GM12878 (cell line): Measurements from ENCODE around the gene YTHDF1. TPM values are rescaled to one million over a fixed set of nuclear protein-coding genes. Genes with fewer than 3 reads are reported as not detected.

Experiments used
- CREM ChIP-seq: IDR thresholded peaks from 2 replicates; pipeline ENCODE4 v1.6.1; 2014; ENCODE audit warnings: antibody characterized with exemption, low read depth
- EZH2 ChIP-seq: IDR thresholded peaks from 2 replicates; pipeline ENCODE4 v1.6.1; 2012; ENCODE audit warnings: low read depth, mild to moderate bottlenecking, control low read depth, inconsistent platforms, low read length, borderline replicate concordance; ENCODE audit not compliant: control insufficient read depth
- SIN3A ChIP-seq: IDR thresholded peaks from 2 replicates; pipeline ENCODE4 v1.6.1; 2012; ENCODE audit warnings: low read depth, low read length, improper control_type of control experiment
- SP1 ChIP-seq: IDR thresholded peaks from one replicate; pipeline ENCODE4 v1.6.1; 2011; ENCODE audit warnings: low read depth, low read length
- polyA plus RNA-seq, 11 experiments: library from polyadenylated mRNA; depleted of rRNA in 4 of 11; unstranded in 6 of 11; stranded (reverse) in 5 of 11; fragments of >200 nt; fragmentation: Nextera tagmentation in 4 of 11; fragmentation: Illumina TruSeq in 1 of 11; extraction: Ambion mirVana in 4 of 11; extraction: Trizol in 1 of 11; gene quantifications; 1 replicate in 1 of 11; 2 replicates in 10 of 11; pipeline versions ENCODE4 v1.2.1 to v1.2.3, GENCODE V29; 2011 to 2016; ENCODE audit warnings: inconsistent platforms in 2 of 11, missing spikeins in 2 of 11, low read depth in 1 of 11
- total RNA-seq, 4 experiments: library from RNA; depleted of rRNA in 3 of 4; stranded (reverse); fragments of >200 nt in 3 of 4; fragmentation: Illumina TruSeq in 1 of 4; extraction: Trizol in 1 of 4; gene quantifications; 2 replicates each; pipeline versions ENCODE4 v1.2.1 to v1.2.3, GENCODE V29; 2013 to 2021
- TF ChIP-seq, protein P1 (sequence below): fragments of 450-650 bp; IDR thresholded peaks from 2 replicates; pipeline ENCODE4 v1.6.1; 2016; ENCODE audit warnings: mild to moderate bottlenecking, moderate library complexity, borderline replicate concordance
- TF ChIP-seq, protein P2 (sequence below): fragments of 450-650 bp; IDR thresholded peaks from 2 replicates; pipeline ENCODE4 v1.6.1; 2017; ENCODE audit warnings: mild to moderate bottlenecking, low read depth, inconsistent platforms; ENCODE audit not compliant: poor library complexity, severe bottlenecking
- TF ChIP-seq, protein P3 (sequence below): IDR thresholded peaks from 2 replicates; pipeline ENCODE4 v1.6.1; 2012; ENCODE audit warnings: low read depth, low read length, improper control_type of control experiment

The YTHDF1 gene
- total and polyA plus RNA-seq, 10 of the 15 experiments (the other 5 are each of a cell fraction or from before 2014, with no cell fraction given), result 4.6 to 37.8 (median 20.5) TPM

GRCh38 chr20:63176034-63176426 is 39.9 kb downstream of the YTHDF1 start (continued):
- TF ChIP-seq, protein P1, sequence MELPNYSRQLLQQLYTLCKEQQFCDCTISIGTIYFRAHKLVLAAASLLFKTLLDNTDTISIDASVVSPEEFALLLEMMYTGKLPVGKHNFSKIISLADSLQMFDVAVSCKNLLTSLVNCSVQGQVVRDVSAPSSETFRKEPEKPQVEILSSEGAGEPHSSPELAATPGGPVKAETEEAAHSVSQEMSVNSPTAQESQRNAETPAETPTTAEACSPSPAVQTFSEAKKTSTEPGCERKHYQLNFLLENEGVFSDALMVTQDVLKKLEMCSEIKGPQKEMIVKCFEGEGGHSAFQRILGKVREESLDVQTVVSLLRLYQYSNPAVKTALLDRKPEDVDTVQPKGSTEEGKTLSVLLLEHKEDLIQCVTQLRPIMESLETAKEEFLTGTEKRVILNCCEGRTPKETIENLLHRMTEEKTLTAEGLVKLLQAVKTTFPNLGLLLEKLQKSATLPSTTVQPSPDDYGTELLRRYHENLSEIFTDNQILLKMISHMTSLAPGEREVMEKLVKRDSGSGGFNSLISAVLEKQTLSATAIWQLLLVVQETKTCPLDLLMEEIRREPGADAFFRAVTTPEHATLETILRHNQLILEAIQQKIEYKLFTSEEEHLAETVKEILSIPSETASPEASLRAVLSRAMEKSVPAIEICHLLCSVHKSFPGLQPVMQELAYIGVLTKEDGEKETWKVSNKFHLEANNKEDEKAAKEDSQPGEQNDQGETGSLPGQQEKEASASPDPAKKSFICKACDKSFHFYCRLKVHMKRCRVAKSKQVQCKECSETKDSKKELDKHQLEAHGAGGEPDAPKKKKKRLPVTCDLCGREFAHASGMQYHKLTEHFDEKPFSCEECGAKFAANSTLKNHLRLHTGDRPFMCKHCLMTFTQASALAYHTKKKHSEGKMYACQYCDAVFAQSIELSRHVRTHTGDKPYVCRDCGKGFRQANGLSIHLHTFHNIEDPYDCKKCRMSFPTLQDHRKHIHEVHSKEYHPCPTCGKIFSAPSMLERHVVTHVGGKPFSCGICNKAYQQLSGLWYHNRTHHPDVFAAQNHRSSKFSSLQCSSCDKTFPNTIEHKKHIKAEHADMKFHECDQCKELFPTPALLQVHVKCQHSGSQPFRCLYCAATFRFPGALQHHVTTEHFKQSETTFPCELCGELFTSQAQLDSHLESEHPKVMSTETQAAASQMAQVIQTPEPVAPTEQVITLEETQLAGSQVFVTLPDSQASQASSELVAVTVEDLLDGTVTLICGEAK, result no peak
- TF ChIP-seq CREM, result no peak
- TF ChIP-seq SP1, result no peak
- TF ChIP-seq, protein P2, sequence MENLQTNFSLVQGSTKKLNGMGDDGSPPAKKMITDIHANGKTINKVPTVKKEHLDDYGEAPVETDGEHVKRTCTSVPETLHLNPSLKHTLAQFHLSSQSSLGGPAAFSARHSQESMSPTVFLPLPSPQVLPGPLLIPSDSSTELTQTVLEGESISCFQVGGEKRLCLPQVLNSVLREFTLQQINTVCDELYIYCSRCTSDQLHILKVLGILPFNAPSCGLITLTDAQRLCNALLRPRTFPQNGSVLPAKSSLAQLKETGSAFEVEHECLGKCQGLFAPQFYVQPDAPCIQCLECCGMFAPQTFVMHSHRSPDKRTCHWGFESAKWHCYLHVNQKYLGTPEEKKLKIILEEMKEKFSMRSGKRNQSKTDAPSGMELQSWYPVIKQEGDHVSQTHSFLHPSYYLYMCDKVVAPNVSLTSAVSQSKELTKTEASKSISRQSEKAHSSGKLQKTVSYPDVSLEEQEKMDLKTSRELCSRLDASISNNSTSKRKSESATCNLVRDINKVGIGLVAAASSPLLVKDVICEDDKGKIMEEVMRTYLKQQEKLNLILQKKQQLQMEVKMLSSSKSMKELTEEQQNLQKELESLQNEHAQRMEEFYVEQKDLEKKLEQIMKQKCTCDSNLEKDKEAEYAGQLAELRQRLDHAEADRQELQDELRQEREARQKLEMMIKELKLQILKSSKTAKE, result no peak
- TF ChIP-seq SIN3A, result no peak
- TF ChIP-seq, protein P3, sequence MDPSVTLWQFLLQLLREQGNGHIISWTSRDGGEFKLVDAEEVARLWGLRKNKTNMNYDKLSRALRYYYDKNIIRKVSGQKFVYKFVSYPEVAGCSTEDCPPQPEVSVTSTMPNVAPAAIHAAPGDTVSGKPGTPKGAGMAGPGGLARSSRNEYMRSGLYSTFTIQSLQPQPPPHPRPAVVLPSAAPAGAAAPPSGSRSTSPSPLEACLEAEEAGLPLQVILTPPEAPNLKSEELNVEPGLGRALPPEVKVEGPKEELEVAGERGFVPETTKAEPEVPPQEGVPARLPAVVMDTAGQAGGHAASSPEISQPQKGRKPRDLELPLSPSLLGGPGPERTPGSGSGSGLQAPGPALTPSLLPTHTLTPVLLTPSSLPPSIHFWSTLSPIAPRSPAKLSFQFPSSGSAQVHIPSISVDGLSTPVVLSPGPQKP, result no peak
- no peak for TF ChIP-seq EZH2
- TF ChIP-seq, all 136 proteins: peak for 2
